OCI-M2 (cell line): ENCODE data around the gene NUTM1.
"Not testable (repeated sequence)": the region's sequence is repeated elsewhere in the genome, so short reads cannot be mapped to it uniquely, and the experiment has no call there.

ENCODE experiments used
- DNase-seq: peaks from one replicate; lab custom pipeline; 2025; ENCODE audit not compliant: unreplicated experiment; lab: John Stamatoyannopoulos, UW

Gene NUTM1

GRCh38 chr15:34362047-34362773, 19.1 kb downstream of the NUTM1 start:
- no peak for DNase-seq

GRCh38 chr15:34364041-34364440, 20.9 kb downstream of the NUTM1 start:
- no peak for DNase-seq

- no peak for DNase-seq
Observed at GRCh38 chr15:34365091-34365825, 22.1 kb downstream of the NUTM1 start.

GRCh38 chr15:34365836-34366235, 22.7 kb downstream of the NUTM1 start:
- DNase-seq = no peak

GRCh38 chr15:34366271-34367065, 23.4 kb downstream of the NUTM1 start:
- DNase-seq = no peak

- peak; percentile 22 for DNase-seq
Observed at GRCh38 chr15:34367101-34368081, 24.3 kb downstream of the NUTM1 start, which contains the start of gene LPCAT4. TSS of gene LPCAT4 (minus strand) at chr15:34367196. CDS start at chr15:34367100, 96 bp downstream.

GRCh38 chr15:34370129-34370528, 27.0 kb downstream of the NUTM1 start:
- DNase-seq = no peak

GRCh38 chr15:34370643-34371042, 27.5 kb downstream of the NUTM1 start:
- DNase-seq = no peak

GRCh38 chr15:34373951-34374350, 30.8 kb downstream of the NUTM1 start:
- DNase-seq = no peak

GRCh38 chr15:34374816-34375215, 31.7 kb downstream of the NUTM1 start:
- DNase-seq = no peak

GRCh38 chr15:34375541-34375940, 32.4 kb downstream of the NUTM1 start:
- not testable (repeated sequence) for DNase-seq

- DNase-seq = no peak
Observed at GRCh38 chr15:34376856-34377255, 33.7 kb downstream of the NUTM1 start.

- DNase-seq = not testable (repeated sequence)
Observed at GRCh38 chr15:34380491-34380890, 37.4 kb downstream of the NUTM1 start.

GRCh38 chr15:34381829-34382521, 38.9 kb downstream of the NUTM1 start:
- not testable (repeated sequence) for DNase-seq

GRCh38 chr15:34389594-34390086, 46.5 kb downstream of the NUTM1 start:
- DNase-seq = not testable (repeated sequence)

- DNase-seq = not testable (repeated sequence)
Observed at GRCh38 chr15:34392981-34393380, 49.9 kb downstream of the NUTM1 start.

- not testable (repeated sequence) for DNase-seq
Observed at GRCh38 chr15:34397637-34398259, 54.6 kb downstream of the NUTM1 start.

GRCh38 chr15:34403160-34403598, 60.1 kb downstream of the NUTM1 start:
- not testable (repeated sequence) for DNase-seq

GRCh38 chr15:34403899-34404298, 60.8 kb downstream of the NUTM1 start:
- not testable (repeated sequence) for DNase-seq
